ACC112 (cell line): ENCODE data around the gene USP48.
"Not testable (repeated sequence)": the region's sequence is repeated elsewhere in the genome, so short reads cannot be mapped to it uniquely, and the experiment has no call there.

Source experiments
- H2AFZ ChIP-seq: fragments of 200-600 bp; sonication (generic); one replicate; pipeline ENCODE4 v1.6.0; 2017; ENCODE audit warnings: antibody characterized with exemption, low read length; ENCODE audit not compliant: unreplicated experiment
- H3K27ac ChIP-seq: fragments of 200-600 bp; sonication (generic); 2 replicates; pipeline ENCODE4 v1.5.1; 2014; ENCODE audit warnings: low read depth, mild to moderate bottlenecking, antibody characterized with exemption, low read length, moderate library complexity
- H3K27me3 ChIP-seq: fragments of 200-600 bp; sonication (generic); 2 replicates; pipeline ENCODE4 v1.6.1; 2014; ENCODE audit warnings: mild to moderate bottlenecking, antibody characterized with exemption, low read length, moderate library complexity, mixed read lengths; ENCODE audit not compliant: insufficient read depth
- H3K36me3 ChIP-seq: fragments of 200-600 bp; sonication (generic); 2 replicates; pipeline ENCODE4 v1.6.1; 2016; ENCODE audit warnings: mild to moderate bottlenecking, antibody characterized with exemption, low read length, moderate library complexity, mixed read lengths; ENCODE audit not compliant: insufficient read depth
- H3K4me1 ChIP-seq: fragments of 200-600 bp; sonication (generic); one replicate; pipeline ENCODE4 v1.6.1; 2016; ENCODE audit warnings: low read length, mixed read lengths; ENCODE audit not compliant: insufficient read depth, unreplicated experiment, control insufficient read depth
- H3K4me3 ChIP-seq: fragments of 200-600 bp; sonication (generic); 2 replicates; pipeline ENCODE4 v1.5.1; 2014; ENCODE audit warnings: mild to moderate bottlenecking, low read depth, low read length
- H3K79me2 ChIP-seq: fragments of 200-600 bp; sonication (generic); one replicate; pipeline ENCODE4 v1.6.0; 2016; ENCODE audit warnings: low read length; ENCODE audit not compliant: control insufficient read depth, unreplicated experiment, insufficient read depth

Gene USP48

DNA sequence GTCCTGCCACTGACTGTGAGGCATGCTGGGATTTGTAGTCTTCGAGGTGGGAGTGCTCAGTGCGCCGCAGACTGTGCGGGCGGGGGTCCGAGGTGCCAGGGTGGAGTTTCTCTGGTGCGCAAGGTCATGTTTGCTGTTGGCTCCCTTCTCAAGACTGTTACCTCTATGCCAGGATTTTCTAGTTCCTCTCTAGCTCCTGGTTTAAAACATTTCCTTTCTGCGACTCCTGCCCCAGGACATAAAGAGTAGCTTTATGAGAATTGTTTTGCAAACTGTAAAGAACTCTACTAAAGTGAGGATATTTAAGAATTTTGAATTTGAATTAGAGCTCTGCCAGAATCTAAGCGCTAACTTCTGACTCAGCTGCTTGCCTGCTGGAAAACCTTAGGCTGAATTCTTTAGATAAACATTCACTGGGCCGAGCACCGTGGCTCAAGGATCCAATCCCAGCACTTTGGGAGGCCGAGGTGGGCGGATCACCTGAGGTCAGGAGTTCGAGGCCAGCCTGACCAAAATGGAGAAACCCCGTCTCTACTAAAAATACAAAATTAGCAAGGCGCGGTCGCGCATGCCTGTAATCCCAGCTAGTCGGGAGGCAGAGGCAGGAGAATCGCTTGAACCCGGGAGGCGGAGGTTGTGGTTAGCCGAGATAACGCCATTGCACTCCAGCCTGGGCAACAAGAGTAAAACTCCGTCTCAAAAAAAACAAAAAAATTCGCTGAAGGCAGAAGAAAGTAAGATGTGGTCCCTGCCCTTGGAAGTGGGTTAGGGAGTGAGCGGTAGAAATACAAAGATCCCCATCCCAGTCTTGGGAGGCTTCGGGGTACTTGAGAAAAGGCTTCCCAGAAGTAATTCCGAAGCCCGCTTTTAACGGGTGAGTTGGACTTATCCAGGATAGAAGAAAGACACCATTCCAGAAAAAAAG, 992 bp upstream of the USP48 start:
- Histone ChIP-seq H3K27ac (peak overlapping the region; percentile 99), H3K4me1 (peaks cover 9% of the 10 kb centered on the region), H3K4me3 (peak overlapping the region; percentile 97), H3K27me3 (no peaks in the 10 kb centered on the region), H3K79me2 (peaks cover 36% of the 10 kb centered on the region), H2AFZ (no peak overlapping the region), H3K36me3 (no peaks in the 10 kb centered on the region)

- no peaks in the 10 kb centered on the region for H3K27me3 ChIP-seq
- peak overlapping the region; percentile 86 for H2AFZ ChIP-seq
- H3K4me1 ChIP-seq: peaks cover 9% of the 10 kb centered on the region
- H3K27ac ChIP-seq: peak overlapping the region; percentile 99
- H3K4me3 ChIP-seq: peak overlapping the region; percentile 97
- H3K36me3 ChIP-seq: no peaks in the 10 kb centered on the region
- peaks cover 49% of the 10 kb centered on the region for H3K79me2 ChIP-seq
Observed at GRCh38 chr1:21782349-21782867, 541 bp downstream of the USP48 start.

GRCh38 chr1:21781815-21782348, 1.1 kb downstream of the USP48 start:
- peak overlapping the region; percentile 86 for H2AFZ ChIP-seq
- H3K36me3 ChIP-seq: no peaks in the 10 kb centered on the region
- H3K79me2 ChIP-seq: peaks cover 55% of the 10 kb centered on the region
- peaks cover 9% of the 10 kb centered on the region for H3K4me1 ChIP-seq
- H3K27ac ChIP-seq: peak overlapping the region; percentile 99
- H3K4me3 ChIP-seq: peak overlapping the region; percentile 97
- H3K27me3 ChIP-seq: no peaks in the 10 kb centered on the region

GRCh38 chr1:21779613-21780521, 3.1 kb downstream of the USP48 start:
- Histone ChIP-seq H3K4me3 (peak overlapping the region; percentile 54), H2AFZ (no peak overlapping the region), H3K27ac (no peak overlapping the region), H3K36me3 (no peaks in the 10 kb centered on the region), H3K4me1 (peaks cover 9% of the 10 kb centered on the region), H3K79me2 (peaks cover 70% of the 10 kb centered on the region), H3K27me3 (no peaks in the 10 kb centered on the region)

- Histone ChIP-seq H3K27me3 (no peaks in the 10 kb centered on the region), H3K4me3 (no peak overlapping the region), H3K4me1 (peaks cover 9% of the 10 kb centered on the region), H3K36me3 (no peaks in the 10 kb centered on the region), H2AFZ (no peak overlapping the region), H3K27ac (no peak overlapping the region), H3K79me2 (peaks cover 84% of the 10 kb centered on the region)
Observed at GRCh38 chr1:21778405-21778727, 4.6 kb downstream of the USP48 start.

GRCh38 chr1:21776925-21777324, 6.0 kb downstream of the USP48 start:
- not testable (repeated sequence) for H2AFZ ChIP-seq, H3K27me3 ChIP-seq, H3K4me3 ChIP-seq, H3K27ac ChIP-seq, H3K4me1 ChIP-seq, H3K36me3 ChIP-seq
- peaks cover 80% of the 10 kb centered on the region for H3K79me2 ChIP-seq

- H3K27me3 ChIP-seq: no peaks in the 10 kb centered on the region
- H2AFZ ChIP-seq: no peak overlapping the region
- H3K79me2 ChIP-seq: peaks cover 77% of the 10 kb centered on the region
- no peak overlapping the region for H3K4me3 ChIP-seq
- H3K27ac ChIP-seq: no peak overlapping the region
- H3K4me1 ChIP-seq: peaks cover 9% of the 10 kb centered on the region
- H3K36me3 ChIP-seq: no peaks in the 10 kb centered on the region
Observed at GRCh38 chr1:21775985-21776562, 6.9 kb downstream of the USP48 start.

DNA sequence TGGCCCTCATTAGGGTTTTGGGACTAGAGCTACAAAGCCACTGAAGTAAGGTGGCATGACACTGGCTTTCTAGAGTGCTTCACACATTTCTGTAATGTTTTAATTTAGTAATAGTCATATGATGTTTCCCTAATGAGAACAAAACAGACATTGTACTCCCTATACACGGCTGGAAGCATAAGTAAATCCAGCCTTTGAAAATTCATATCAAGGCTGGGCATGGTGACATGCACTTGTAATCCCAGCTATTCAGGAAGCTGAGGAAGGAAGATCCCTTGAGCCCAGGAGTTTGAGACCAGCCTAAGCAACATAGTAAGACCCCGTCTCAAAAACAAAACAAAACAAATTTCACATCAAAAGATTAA, 7.4 kb downstream of the USP48 start:
- peaks cover 9% of the 10 kb centered on the region for H3K4me1 ChIP-seq
- H3K4me3 ChIP-seq: no peak overlapping the region
- no peaks in the 10 kb centered on the region for H3K27me3 ChIP-seq
- no peaks in the 10 kb centered on the region for H3K36me3 ChIP-seq
- H2AFZ ChIP-seq: no peak overlapping the region
- peaks cover 80% of the 10 kb centered on the region for H3K79me2 ChIP-seq
- H3K27ac ChIP-seq: no peak overlapping the region

DNA sequence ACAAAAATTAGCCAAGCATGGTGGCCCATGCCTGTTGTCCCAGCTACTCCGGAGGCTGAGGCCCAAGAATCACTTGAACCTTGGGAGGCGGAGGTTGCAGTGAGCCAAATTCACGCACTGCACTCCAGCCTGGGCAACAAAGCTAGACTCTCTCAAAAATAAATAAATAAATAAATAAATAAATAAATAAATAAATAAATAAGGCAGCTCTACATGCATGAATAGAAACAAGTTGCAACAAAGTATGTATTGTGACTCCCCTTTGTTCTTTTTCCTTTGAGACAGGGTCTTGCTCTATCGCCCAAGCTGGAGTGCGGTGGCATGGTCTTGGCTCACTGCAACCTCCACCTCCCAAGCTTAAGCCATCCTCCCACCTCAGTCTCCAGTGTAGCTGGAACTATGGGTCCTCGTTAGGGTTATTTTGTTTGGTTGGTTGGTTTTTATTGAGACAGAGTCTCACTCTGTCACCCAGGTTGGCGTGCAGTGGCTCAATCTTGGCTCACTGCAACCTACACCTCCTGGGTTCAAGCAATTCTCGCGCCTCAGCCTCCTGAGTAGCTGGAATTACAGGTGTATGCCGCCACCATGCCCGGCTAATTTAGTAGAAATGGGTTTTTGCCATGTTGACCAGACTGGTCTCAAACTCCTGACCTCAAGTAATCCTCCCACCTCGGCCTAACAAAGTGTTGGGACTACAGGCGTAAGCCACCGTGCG, 8.0 kb downstream of the USP48 start:
- Histone ChIP-seq H3K27ac (no peak overlapping the region), H3K79me2 (peaks cover 78% of the 10 kb centered on the region)

DNA sequence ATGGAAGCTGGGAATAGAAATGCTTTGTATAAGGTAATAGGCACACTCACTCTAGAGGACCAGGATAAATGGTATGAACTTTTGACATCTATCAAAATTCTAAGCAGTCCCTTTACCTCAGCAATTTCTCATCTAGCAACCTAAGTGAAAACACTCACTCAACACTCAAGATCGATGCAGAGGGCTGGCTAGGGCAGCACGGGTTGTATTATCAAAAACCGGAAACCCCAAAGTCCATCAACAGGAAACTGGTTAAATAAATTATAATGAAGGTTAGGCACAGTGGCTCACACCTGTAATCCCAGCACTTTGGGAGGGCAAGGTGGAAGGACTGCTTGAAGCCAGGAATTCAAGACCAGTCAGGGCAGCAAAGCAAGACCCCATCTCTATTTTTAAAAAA, 9.4 kb downstream of the USP48 start:
- Histone ChIP-seq H3K79me2 (peaks cover 76% of the 10 kb centered on the region), H3K4me3 (no peak overlapping the region), H3K4me1 (peaks cover 4% of the 10 kb centered on the region), H2AFZ (no peak overlapping the region), H3K27me3 (no peaks in the 10 kb centered on the region), H3K27ac (no peak overlapping the region), H3K36me3 (no peaks in the 10 kb centered on the region)

More for the DNA sequence above, 8.0 kb downstream of the USP48 start:
- Histone ChIP-seq H3K4me3 (no peak overlapping the region), H3K27me3 (no peaks in the 10 kb centered on the region), H3K4me1 (peaks cover 4% of the 10 kb centered on the region), H2AFZ (no peak overlapping the region), H3K36me3 (no peaks in the 10 kb centered on the region)
